ENCODE measurements around the gene SNCG. TPM values are rescaled to one million over a fixed set of nuclear protein-coding genes. Genes with fewer than 3 reads are reported as not detected.
"Not testable (repeated sequence)": the region's sequence is repeated elsewhere in the genome, so short reads cannot be mapped to it uniquely, and the experiment has no call there.

Gene SNCG
- total and polyA plus RNA-seq, 8 donors: 3.7 to 15.0 (median 5.5) TPM

- intact Hi-C loops (cut with DNase I): no loop called here
- ATAC-seq (no peak), DNase-seq (no peak)
- H3K4me3 ChIP-seq: no peak overlapping the region
- peaks cover 0 to 4% of the 10 kb centered on the region in 2 donors for H3K27me3 ChIP-seq
- H3K36me3 ChIP-seq: peaks cover 0 to 5% of the 10 kb centered on the region in 2 donors
- no peak overlapping the region for H3K27ac ChIP-seq
- no peak for TF ChIP-seq CTCF (IDR thresholded peaks at IDR 0.05)
- H3K9me3 ChIP-seq: no peaks in the 10 kb centered on the region
- peaks cover 0 to 5% of the 10 kb centered on the region in 2 donors for H3K4me1 ChIP-seq
Measured at GRCh38 chr10:86937502-86938154, 20.8 kb upstream of the SNCG start.

DNA sequence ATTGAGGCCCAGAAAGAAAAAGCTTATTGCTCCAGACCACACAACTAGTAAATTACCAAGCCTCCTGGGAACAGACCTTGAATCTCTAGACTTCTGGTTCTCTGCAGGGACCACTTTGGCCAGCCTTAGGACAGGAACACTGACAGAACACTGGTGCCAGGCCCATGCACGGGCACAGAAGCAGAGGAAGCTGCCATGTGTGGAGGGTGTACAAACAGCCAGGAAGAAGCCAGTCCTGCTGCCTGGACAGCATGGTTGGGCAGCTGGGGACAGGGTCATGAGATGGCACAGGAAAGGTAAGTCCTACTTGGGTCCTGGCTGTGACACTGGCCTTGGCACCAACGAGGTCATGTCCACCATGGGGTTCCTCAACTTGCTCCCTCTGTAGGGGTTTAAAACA, 20.1 kb upstream of the SNCG start:
- peaks cover 0 to 5% of the 10 kb centered on the region in 2 donors for H3K4me1 ChIP-seq
- H3K27ac ChIP-seq: no peak overlapping the region
- peaks cover 0 to 10% of the 10 kb centered on the region in 2 donors for H3K27me3 ChIP-seq
- no peak overlapping the region for H3K4me3 ChIP-seq
- H3K9me3 ChIP-seq: no peaks in the 10 kb centered on the region
- ATAC-seq (no peak), DNase-seq (no peak)
- intact Hi-C loops (cut with DNase I): no loop called here
- H3K36me3 ChIP-seq: peaks cover 0 to 5% of the 10 kb centered on the region in 2 donors
- no peak for TF ChIP-seq CTCF (IDR thresholded peaks at IDR 0.05)

DNA sequence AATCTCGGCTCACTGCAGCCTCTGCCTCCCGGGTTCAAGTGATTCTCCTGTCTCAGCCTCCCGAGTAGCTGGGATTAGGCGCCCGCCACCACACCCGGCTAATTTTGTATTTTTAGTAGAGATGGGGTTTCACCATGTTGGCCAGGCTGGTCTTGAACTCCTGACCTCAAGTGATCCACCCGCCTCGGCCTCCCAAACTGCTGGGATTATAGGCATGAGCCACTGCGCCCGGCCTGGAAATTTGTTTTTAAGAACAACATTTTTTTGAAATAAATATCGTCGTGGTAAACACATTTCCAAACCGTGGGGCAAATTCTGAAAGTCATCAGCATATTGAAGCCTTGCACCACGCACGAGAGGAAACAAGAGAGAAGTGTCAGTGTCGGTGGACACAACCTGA, 18.3 kb upstream of the SNCG start:
- H3K36me3 ChIP-seq; H3K4me1 ChIP-seq; intact Hi-C loops (cut with DNase I); H3K4me3 ChIP-seq; H3K27ac ChIP-seq; ATAC-seq; DNase-seq; H3K9me3 ChIP-seq: not testable (repeated sequence)
- H3K27me3 ChIP-seq: peaks cover 0 to 10% of the 10 kb centered on the region in 2 donors

DNA sequence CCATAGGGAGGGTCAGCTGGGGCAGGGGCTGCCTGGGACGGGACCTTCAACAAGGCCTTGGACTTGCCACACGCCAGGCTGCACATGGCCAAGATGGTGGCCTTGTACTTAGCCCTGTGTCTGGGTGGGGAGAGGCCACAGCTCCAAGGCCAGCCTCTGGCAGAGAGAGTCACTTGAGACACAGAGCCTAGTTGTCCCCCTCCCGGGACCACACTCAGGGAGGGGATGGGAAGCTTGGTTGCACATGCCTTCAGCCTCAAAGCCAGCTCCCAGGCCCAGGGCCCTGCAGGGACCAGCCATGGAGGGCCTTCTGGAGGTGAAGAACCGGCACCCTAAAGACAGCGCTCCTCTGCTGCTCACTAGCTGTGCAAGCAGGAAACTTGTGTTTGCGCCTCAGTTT, 17.7 kb upstream of the SNCG start:
- Histone ChIP-seq H3K4me3 (no peak overlapping the region), H3K27ac (no peak overlapping the region), H3K4me1 (peaks cover 0 to 5% of the 10 kb centered on the region in 2 donors), H3K36me3 (peaks cover 0 to 7% of the 10 kb centered on the region in 2 donors), H3K9me3 (no peaks in the 10 kb centered on the region), H3K27me3 (peaks cover 0 to 10% of the 10 kb centered on the region in 2 donors)
- no peak for DNase-seq
- no peak for ATAC-seq
- no peak for TF ChIP-seq CTCF (IDR thresholded peaks at IDR 0.05)
- intact Hi-C loops (cut with DNase I): no loop called here

DNA sequence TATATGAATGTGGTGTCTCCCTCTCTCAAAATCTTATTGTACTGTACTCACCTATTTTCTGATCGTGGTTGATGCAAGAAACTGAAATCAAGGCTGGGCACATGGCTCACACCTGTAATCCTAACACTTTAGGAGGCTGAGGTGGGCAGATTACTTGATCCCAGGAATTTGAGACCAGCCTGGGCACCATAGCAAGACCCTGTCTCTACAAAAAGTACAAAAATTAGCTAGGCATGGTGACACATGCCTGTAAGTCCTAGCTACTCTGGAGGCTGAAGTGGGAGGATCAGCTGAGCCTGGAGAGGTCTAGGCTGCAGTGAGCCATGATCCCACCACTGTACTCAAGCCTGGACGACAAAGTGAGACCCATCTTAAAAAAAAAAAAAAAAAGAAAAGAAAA, 17.0 kb upstream of the SNCG start:
- intact Hi-C loops (cut with DNase I): no loop called here
- Histone ChIP-seq H3K4me3 (no peak overlapping the region), H3K36me3 (peaks cover 0 to 7% of the 10 kb centered on the region in 2 donors), H3K27ac (no peak overlapping the region), H3K4me1 (peaks cover 0 to 5% of the 10 kb centered on the region in 2 donors), H3K27me3 (peaks cover 0 to 10% of the 10 kb centered on the region in 2 donors), H3K9me3 (no peaks in the 10 kb centered on the region)
- DNase-seq (no peak), ATAC-seq (no peak)
- TF ChIP-seq CTCF (IDR thresholded peaks at IDR 0.05): no peak

GRCh38 chr10:86941991-86942421, 16.4 kb upstream of the SNCG start:
- H3K9me3 ChIP-seq: no peaks in the 10 kb centered on the region
- H3K27me3 ChIP-seq: peaks cover 0 to 14% of the 10 kb centered on the region in 2 donors
- intact Hi-C loops (cut with DNase I): no loop called here
- peaks cover 0 to 7% of the 10 kb centered on the region in 2 donors for H3K36me3 ChIP-seq
- no peak for DNase-seq
- H3K27ac ChIP-seq: no peak overlapping the region
- H3K4me1 ChIP-seq: peaks cover 0 to 5% of the 10 kb centered on the region in 2 donors
- TF ChIP-seq CTCF (IDR thresholded peaks at IDR 0.05): no peak
- ATAC-seq: no peak
- no peak overlapping the region for H3K4me3 ChIP-seq
